Karpas-422 (cell line): ENCODE results near the gene ZBTB7C. TPM values are rescaled to one million over a fixed set of nuclear protein-coding genes. Genes with fewer than 3 reads are reported as not detected.

Experiments
- DNase-seq: peaks from one replicate; pipeline ENCODE4 v3.0.0-alpha.2; 2015
- H2AFZ ChIP-seq: fragments of 200-600 bp; sonication (generic); 2 replicates; pipeline ENCODE4 v1.6.1; 2014; ENCODE audit warnings: antibody characterized with exemption, low read length, mixed read lengths
- H3K27ac ChIP-seq: fragments of 200-600 bp; sonication (generic); 2 replicates; pipeline ENCODE4 v1.5.1; 2014; ENCODE audit warnings: mild to moderate bottlenecking, low read length, moderate library complexity
- H3K27me3 ChIP-seq: fragments of 200-600 bp; sonication (generic); 2 replicates; pipeline ENCODE4 v1.6.1; 2014; ENCODE audit warnings: low read length, mixed read lengths
- H3K36me3 ChIP-seq: fragments of 200-600 bp; sonication (generic); 2 replicates; pipeline ENCODE4 v1.6.1; 2014; ENCODE audit warnings: low read length, mixed read lengths; ENCODE audit not compliant: insufficient read depth
- H3K4me1 ChIP-seq: fragments of 200-600 bp; sonication (generic); 2 replicates; pipeline ENCODE4 v1.6.1; 2014; ENCODE audit warnings: mild to moderate bottlenecking, low read length, mixed read lengths
- H3K4me2 ChIP-seq: fragments of 200-600 bp; sonication (generic); 2 replicates; pipeline ENCODE4 v1.6.1; 2014; ENCODE audit warnings: low read length, low read depth, mild to moderate bottlenecking; ENCODE audit not compliant: poor library complexity, severe bottlenecking
- H3K4me3 ChIP-seq: fragments of 200-600 bp; sonication (generic); 2 replicates; pipeline ENCODE4 v1.5.1; 2014; ENCODE audit warnings: mild to moderate bottlenecking, antibody characterized with exemption, low read length, mixed read lengths
- H3K79me2 ChIP-seq: fragments of 200-600 bp; sonication (generic); 2 replicates; pipeline ENCODE4 v1.6.1; 2014; ENCODE audit warnings: mild to moderate bottlenecking, low read length, mixed read lengths
- H3K9ac ChIP-seq: fragments of 200-600 bp; sonication (generic); 2 replicates; pipeline ENCODE4 v1.6.0; 2014; ENCODE audit warnings: low read length
- H3K9me2 ChIP-seq: fragments of 200-600 bp; sonication (generic), shearing (Covaris generic); replicated peaks from 2 replicates; pipeline ENCODE4 v1.6.0; 2014; ENCODE audit warnings: mild to moderate bottlenecking, low read length, moderate library complexity; ENCODE audit not compliant: insufficient read depth
- H3K9me3 ChIP-seq: fragments of 300-700, 200-600 bp; sonication (generic); 2 replicates; pipeline ENCODE4 v1.6.1; 2014; ENCODE audit warnings: low read length, mixed read lengths
- H4K20me1 ChIP-seq: fragments of 200-600 bp; sonication (generic); 2 replicates; pipeline ENCODE4 v1.6.1; 2014; ENCODE audit warnings: mild to moderate bottlenecking, antibody characterized with exemption, low read length, low read depth; ENCODE audit not compliant: insufficient read depth
- total RNA-seq: library from RNA; depleted of rRNA; stranded (reverse); fragments of >200 nt; shearing (Covaris generic); gene quantifications from 2 replicates; pipeline ENCODE4 v1.2.3, GENCODE V29; 2014; ENCODE audit warnings: low replicate concordance

Gene ZBTB7C
- total RNA-seq, 1 experiment from 2014 or later = not detected

GRCh38 chr18:48046843-48047242, 362.3 kb downstream of the ZBTB7C start:
- Histone ChIP-seq H3K4me1 (no peaks in the 10 kb centered on the region), H3K36me3 (no peaks in the 10 kb centered on the region), H3K4me2 (no peak overlapping the region), H4K20me1 (no peaks in the 10 kb centered on the region), H2AFZ (no peak overlapping the region), H3K4me3 (no peak overlapping the region), H3K27ac (no peak overlapping the region), H3K27me3 (no peaks in the 10 kb centered on the region), H3K9me3 (no peaks in the 10 kb centered on the region; the same call in 1 of the 2 replicates), H3K9ac (no peak overlapping the region), H3K79me2 (no peaks in the 10 kb centered on the region), H3K9me2 (no peaks in the 10 kb centered on the region)
- no peak for DNase-seq

GRCh38 chr18:48045744-48046143, 363.4 kb downstream of the ZBTB7C start:
- Histone ChIP-seq H3K4me3 (no peak overlapping the region), H3K79me2 (no peaks in the 10 kb centered on the region), H3K36me3 (no peaks in the 10 kb centered on the region), H3K9ac (no peak overlapping the region), H3K9me2 (no peaks in the 10 kb centered on the region), H3K9me3 (no peaks in the 10 kb centered on the region; the same call in 1 of the 2 replicates), H4K20me1 (no peaks in the 10 kb centered on the region), H3K27ac (no peak overlapping the region), H3K4me2 (no peak overlapping the region), H3K27me3 (no peaks in the 10 kb centered on the region), H2AFZ (no peak overlapping the region), H3K4me1 (no peaks in the 10 kb centered on the region)
- DNase-seq = no peak

GRCh38 chr18:48044944-48045343, 364.2 kb downstream of the ZBTB7C start:
- H3K4me3 ChIP-seq = no peak overlapping the region
- no peaks in the 10 kb centered on the region for H3K36me3 ChIP-seq
- H3K9me3 ChIP-seq = no peaks in the 10 kb centered on the region; the same call in 1 of the 2 replicates
- H3K4me2 ChIP-seq = no peak overlapping the region
- no peaks in the 10 kb centered on the region for H3K9me2 ChIP-seq
- H3K9ac ChIP-seq = no peak overlapping the region
- H3K27ac ChIP-seq = no peak overlapping the region
- no peaks in the 10 kb centered on the region for H3K27me3 ChIP-seq
- no peak for DNase-seq
- H3K79me2 ChIP-seq = no peaks in the 10 kb centered on the region
- H2AFZ ChIP-seq = no peak overlapping the region
- no peaks in the 10 kb centered on the region for H4K20me1 ChIP-seq
- H3K4me1 ChIP-seq = no peaks in the 10 kb centered on the region

GRCh38 chr18:48043166-48043565, 366.0 kb downstream of the ZBTB7C start:
- no peak overlapping the region for H2AFZ ChIP-seq
- H3K4me1 ChIP-seq = no peaks in the 10 kb centered on the region
- no peaks in the 10 kb centered on the region for H3K27me3 ChIP-seq
- H3K9me2 ChIP-seq = no peaks in the 10 kb centered on the region
- no peak overlapping the region for H3K27ac ChIP-seq
- no peaks in the 10 kb centered on the region for H3K79me2 ChIP-seq
- DNase-seq = no peak
- H3K36me3 ChIP-seq = no peaks in the 10 kb centered on the region
- no peak overlapping the region for H3K9ac ChIP-seq
- no peak overlapping the region for H3K4me3 ChIP-seq
- no peak overlapping the region for H3K4me2 ChIP-seq
- H4K20me1 ChIP-seq = no peaks in the 10 kb centered on the region
- no peaks in the 10 kb centered on the region; the same call in 1 of the 2 replicates for H3K9me3 ChIP-seq

- H3K4me2 ChIP-seq = no peak overlapping the region
- H3K27ac ChIP-seq = no peak overlapping the region
- H3K79me2 ChIP-seq = no peaks in the 10 kb centered on the region
- H4K20me1 ChIP-seq = no peaks in the 10 kb centered on the region
- H3K27me3 ChIP-seq = no peaks in the 10 kb centered on the region
- DNase-seq = no peak
- H2AFZ ChIP-seq = no peak overlapping the region
- H3K36me3 ChIP-seq = no peaks in the 10 kb centered on the region
- H3K9me3 ChIP-seq = no peaks in the 10 kb centered on the region; the same call in 1 of the 2 replicates
- H3K4me1 ChIP-seq = no peaks in the 10 kb centered on the region
- no peak overlapping the region for H3K4me3 ChIP-seq
- H3K9ac ChIP-seq = no peak overlapping the region
- no peaks in the 10 kb centered on the region for H3K9me2 ChIP-seq
These were observed 366.8 kb downstream of the ZBTB7C start for GRCh38 chr18:48042431-48042830.

- Histone ChIP-seq H3K9me2 (no peaks in the 10 kb centered on the region), H2AFZ (no peak overlapping the region), H4K20me1 (no peaks in the 10 kb centered on the region), H3K4me1 (no peaks in the 10 kb centered on the region), H3K4me2 (no peak overlapping the region), H3K36me3 (no peaks in the 10 kb centered on the region), H3K4me3 (no peak overlapping the region), H3K27me3 (no peaks in the 10 kb centered on the region), H3K27ac (no peak overlapping the region), H3K9ac (no peak overlapping the region), H3K79me2 (no peaks in the 10 kb centered on the region), H3K9me3 (no peaks in the 10 kb centered on the region; the same call in 1 of the 2 replicates)
- no peak for DNase-seq
These were observed 368.6 kb downstream of the ZBTB7C start for GRCh38 chr18:48040457-48041110.

GRCh38 chr18:48039769-48040215, 369.4 kb downstream of the ZBTB7C start:
- Histone ChIP-seq H3K9me3 (no peaks in the 10 kb centered on the region; the same call in 1 of the 2 replicates), H3K9me2 (no peaks in the 10 kb centered on the region), H4K20me1 (no peaks in the 10 kb centered on the region), H3K4me2 (no peak overlapping the region), H3K4me3 (no peak overlapping the region), H3K27ac (no peak overlapping the region), H3K4me1 (no peaks in the 10 kb centered on the region), H2AFZ (no peak overlapping the region), H3K9ac (no peak overlapping the region), H3K27me3 (no peaks in the 10 kb centered on the region), H3K79me2 (no peaks in the 10 kb centered on the region), H3K36me3 (no peaks in the 10 kb centered on the region)
- no peak for DNase-seq

GRCh38 chr18:48038636-48039035, 370.5 kb downstream of the ZBTB7C start:
- Histone ChIP-seq H3K79me2 (no peaks in the 10 kb centered on the region), H3K4me2 (no peak overlapping the region), H3K9me3 (no peaks in the 10 kb centered on the region; the same call in 1 of the 2 replicates), H2AFZ (no peak overlapping the region), H3K27ac (no peak overlapping the region), H3K27me3 (no peaks in the 10 kb centered on the region), H3K4me1 (no peaks in the 10 kb centered on the region), H3K9me2 (no peaks in the 10 kb centered on the region), H4K20me1 (no peaks in the 10 kb centered on the region), H3K36me3 (no peaks in the 10 kb centered on the region), H3K9ac (no peak overlapping the region), H3K4me3 (no peak overlapping the region)
- no peak for DNase-seq
